GM18498 (cell line): ENCODE measurements around the gene SH3TC1.

Experiments
- ATAC-seq: cut with Tn5 transposase; IDR thresholded peaks from one replicate; pipeline ENCODE4 v1.9.1; 2021; ENCODE audit warnings: mild to moderate bottlenecking, moderate library complexity; ENCODE audit not compliant: unreplicated experiment

The SH3TC1 gene

DNA sequence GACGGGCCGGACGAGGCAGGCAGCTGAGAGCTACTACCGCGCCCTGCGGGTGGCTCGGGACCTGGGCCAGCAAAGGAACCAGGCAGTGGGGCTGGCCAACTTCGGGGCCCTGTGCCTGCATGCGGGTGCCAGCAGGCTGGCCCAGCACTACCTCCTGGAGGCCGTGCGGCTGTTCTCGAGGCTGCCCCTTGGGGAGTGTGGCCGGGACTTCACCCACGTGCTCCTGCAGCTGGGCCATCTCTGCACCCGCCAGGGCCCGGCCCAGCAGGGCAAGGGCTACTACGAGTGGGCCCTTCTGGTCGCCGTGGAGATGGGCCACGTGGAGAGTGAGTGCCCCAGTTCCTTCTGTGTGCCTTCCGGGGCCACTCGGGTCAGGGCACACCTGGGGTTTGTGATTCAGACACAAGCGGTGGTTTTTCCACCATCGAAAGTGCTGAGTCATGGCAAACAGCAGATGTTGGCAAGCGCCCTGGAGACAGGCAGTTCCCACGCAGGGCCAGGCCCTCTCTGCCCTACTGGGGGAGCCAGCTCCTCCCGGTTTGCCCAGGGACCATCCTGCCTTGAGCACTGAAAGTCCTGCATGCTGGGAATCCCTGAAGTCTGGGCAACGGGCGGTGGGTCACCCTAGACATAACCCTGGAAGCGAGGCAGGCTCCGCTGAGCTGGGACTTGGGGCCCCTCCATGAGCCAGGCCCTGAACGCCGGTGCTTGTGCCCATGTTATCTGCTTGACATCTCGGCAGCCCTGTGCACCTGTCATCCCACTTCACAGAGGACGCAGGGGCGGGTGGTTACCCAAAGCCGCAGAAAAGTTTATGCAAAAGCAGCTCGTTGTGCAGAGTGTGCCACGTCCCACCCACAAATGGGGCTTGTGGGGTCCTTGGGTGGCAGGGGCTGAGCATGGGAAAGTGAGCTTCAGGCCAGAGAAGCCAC is 29.5 kb downstream of the SH3TC1 start:
- peak; percentile 77 for ATAC-seq

DNA sequence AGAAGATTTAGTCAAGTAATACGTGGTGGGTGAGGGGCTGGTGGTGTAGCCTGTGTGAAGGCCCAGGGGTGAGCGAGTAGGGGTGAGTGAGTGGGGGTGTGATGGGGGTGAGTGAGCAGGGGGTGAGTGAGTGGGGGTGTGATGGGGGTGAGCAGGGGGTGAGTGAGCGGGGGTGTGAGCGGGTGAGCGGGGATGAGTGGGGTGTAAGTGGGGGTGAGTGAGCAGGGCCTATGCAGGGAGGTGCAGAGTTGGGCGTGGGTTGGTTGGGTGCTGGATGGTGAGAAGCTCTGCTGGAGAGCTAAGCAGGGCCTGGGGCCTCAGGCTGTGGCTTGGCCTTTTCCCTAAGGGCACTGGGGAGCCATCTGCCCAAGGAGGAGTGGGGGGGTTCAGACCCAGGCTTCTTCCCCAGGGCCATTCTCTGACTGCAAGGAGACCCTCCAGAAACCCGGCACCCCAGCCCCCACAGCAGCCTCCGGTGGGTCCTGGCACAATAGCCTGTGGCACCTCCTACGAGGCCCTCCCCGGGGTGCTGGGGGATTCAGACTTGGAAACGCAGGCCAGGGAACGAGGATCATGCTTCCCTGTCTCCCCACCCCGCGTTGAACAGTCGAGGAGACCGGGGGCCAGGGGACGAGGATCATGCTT is 30.4 kb downstream of the SH3TC1 start:
- ATAC-seq: no peak

DNA sequence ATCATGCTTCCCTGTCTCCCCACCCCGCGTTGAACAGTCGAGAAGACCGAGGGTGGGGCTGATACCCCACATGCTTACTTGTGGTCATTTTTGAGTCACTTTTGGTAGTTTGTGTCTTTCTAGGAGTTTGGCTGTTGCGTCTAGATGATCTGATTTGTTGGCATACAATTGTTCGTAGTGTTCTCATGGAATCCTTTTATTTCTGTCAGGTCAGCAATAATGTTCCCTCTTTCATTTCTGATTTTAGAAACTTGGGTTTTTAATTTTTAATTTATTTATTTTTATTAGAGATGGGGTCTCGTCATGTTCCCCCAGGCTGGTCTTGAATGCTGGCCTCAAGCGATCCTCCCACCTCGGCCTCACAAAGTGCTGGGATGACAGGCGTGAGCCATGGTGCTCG is 30.9 kb downstream of the SH3TC1 start:
- ATAC-seq: no peak

DNA sequence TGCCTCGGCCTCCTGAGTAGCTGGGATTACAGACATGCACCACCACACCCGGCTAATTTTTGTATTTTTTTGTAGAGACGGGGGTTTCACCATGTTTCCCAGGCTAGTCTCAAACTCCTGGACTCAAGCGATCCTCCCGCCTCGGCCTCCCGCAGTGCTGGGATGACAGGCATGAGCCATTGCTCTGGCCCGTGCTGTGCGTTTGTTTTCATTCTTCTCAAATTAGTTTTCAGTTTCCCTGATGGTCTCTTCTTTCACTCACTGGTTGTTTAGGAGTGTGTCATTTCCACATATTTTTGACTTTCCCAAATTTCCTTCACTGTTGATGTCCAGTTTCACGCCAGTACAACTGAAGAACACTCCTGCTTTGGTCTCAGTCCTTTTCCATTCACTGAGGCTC is 31.8 kb downstream of the SH3TC1 start:
- ATAC-seq: no peak

DNA sequence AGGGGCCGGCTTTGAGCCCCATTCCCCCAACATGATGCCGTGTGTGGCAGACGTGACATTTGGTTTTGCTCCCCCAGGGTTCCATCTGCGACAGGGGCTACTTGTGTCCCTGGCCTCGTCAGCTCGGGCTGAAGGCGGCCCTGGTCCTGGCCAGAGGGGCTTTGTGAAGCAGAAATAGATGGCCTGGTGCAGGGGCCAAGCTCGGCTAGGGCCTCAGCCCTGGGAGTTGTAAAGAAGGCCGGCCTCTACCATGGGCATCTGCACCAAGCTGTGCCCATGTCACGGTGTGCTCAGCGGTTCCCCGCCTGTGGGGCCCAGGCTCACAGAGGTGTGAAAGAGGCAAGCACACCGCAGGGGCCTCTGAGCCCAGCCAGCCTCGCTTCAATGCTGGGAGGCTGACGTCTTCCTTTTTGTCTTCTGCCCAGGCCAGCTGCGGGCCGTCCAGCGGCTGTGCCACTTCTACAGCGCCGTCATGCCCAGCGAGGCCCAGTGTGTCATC is 32.5 kb downstream of the SH3TC1 start:
- no peak for ATAC-seq

DNA sequence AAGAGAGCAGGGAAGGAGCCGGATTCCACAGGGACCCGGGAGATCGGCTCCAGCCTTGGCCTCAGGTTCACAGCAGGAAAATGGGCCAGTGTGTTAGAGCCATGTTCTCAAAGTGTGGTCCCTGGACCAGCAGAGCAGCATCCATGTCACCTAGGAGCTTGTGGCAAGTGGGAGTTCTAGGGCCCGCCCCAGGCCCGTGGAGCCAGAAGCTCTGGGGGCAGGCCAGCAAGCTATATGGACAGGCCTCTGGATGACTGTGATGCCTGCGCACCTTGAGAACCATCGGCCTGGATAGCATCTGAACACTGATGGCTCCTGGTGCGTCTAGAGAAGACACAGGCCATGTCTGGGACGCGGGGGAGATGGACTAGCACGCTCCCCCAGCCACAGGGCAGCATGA is 33.7 kb downstream of the SH3TC1 start:
- ATAC-seq: no peak

DNA sequence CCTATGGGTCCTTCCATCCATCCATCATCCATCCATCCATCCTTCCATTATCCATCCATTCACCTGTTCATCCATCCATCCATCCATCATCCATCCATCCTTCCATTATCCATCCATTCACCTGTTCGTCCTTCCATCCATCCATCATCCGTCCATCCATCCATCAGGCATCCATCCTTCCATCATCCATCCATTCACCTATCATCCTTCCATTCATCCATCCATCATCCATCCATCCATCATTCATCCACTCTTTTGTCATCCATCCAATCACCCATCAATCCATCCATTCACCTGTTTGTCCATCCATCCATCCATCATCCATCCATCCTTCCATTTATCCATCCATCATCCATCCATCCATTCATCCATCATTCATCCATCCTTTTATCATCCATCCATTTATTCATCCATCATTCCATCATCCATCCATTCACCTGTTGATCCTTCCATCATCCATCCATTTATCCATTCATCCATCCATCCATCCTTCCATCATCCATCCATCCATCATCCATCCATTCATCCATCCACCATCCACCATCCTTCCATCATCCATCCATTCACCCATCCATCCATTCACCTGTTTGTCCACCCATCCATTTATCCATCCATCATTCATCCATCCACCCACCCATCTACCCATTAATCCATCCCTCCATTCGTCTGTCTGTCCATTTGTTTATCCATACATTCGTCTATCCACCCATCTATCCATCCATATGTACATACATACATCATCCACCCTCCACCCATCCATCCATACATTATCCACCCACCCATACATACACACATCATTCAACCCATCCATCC is 34.8 kb downstream of the SH3TC1 start:
- no peak for ATAC-seq

DNA sequence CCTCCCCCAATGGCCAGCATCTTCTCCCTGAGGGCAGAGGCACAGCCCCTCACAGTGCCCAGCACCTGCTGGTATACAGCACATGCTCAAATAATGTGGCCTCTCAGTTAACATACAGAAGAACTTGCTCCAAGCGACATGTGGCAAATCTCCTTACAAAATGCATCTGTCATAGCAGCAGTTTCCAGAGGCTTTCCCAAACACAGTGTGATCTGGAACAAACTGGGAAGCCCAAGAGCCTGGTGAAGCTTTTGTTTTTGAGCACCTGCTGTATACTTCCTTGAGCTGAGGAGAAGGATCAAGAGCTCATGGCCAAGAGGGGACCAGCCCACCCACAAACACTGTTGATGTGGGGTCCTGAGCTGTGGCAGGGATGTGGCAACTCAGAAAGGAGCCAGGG is 35.6 kb downstream of the SH3TC1 start:
- ATAC-seq: no peak

DNA sequence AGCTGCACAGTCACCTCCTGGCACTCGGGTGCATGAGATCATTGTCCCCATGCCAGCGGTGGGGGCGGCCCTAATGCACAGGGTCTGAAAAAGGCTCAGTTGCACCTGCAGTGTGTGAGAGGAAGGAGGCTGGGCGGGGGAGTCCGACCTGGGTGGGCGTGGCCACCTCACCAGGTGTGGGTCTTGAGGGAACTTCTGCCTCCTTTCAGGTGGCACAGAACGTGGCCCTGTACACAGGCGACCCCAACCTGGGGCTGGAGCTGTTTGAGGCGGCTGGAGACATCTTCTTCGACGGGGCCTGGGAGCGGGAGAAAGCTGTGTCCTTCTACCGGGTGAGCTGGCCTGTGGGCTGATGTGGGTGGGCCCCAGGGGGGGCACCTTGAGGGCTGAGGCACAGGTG is 36.1 kb downstream of the SH3TC1 start:
- ATAC-seq: no peak

DNA sequence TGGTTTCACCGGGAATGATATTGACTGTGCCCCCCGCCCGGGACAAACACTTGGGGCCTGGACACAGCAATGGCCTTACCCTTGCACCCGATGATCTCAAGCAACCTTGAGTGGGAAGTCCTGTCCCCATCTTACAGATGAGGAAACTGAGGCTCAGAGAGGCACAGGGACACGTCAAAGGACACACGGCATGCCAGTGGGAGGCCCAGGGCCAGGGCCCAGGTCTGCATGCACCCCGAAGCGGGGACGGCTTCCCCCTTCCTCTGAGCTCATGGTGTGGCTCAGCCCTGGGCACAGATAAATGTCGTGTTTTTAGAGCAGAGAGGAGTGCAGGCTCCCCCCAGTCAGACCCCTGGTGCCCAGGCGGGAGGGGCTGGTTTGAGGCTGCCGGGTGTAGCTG is 36.6 kb downstream of the SH3TC1 start:
- no peak for ATAC-seq

DNA sequence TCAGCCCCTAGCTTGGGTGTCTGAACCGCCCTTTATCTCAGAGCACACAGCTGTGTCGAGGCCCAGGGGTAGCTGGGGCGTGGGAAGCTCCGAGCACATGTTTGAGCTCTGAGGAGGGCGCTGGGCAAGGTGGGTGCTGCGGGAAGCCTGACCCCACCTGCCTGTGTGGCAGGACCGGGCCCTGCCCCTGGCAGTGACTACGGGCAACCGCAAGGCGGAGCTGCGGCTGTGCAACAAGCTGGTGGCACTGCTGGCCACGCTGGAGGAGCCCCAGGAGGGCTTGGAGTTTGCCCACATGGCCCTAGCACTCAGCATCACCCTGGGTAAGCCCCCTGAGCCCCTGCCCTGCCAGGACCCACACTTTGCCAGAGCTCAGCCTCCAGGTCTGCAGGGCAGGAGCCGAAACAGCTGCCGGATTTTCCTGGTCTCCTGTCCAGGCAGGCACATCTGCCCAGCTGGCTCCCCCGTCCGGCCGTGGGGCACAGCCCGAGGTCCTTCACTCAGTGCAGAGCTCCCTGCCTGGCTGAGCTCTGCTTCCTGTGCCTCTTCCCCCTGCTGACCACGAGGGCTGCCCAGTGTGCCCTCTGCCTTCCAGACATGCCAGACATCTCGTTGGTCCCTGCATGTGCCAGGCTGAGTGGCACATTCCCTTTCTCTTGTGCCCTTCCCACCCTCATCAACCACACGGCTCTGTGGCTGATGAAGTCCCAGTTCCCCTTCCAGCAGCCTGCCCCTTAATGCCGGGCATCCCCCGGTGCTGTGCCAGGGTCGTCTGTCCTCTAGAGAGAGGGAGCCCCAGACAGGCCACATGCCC is 37.2 kb downstream of the SH3TC1 start:
- ATAC-seq: no peak

DNA sequence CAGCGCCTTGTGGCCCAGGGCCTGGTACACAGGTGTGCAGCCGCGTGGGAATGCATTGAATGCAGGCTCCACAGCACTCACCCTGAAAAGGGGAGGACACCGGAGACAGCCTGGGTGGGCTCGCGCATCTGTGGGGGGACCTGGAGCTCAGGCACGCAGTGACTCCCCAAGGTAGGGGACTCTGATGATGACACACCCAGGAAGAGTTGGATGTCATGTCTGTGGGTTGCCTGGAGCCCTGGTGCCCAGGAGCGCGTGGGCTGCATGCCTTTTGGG is 37.8 kb downstream of the SH3TC1 start:
- ATAC-seq: no peak

DNA sequence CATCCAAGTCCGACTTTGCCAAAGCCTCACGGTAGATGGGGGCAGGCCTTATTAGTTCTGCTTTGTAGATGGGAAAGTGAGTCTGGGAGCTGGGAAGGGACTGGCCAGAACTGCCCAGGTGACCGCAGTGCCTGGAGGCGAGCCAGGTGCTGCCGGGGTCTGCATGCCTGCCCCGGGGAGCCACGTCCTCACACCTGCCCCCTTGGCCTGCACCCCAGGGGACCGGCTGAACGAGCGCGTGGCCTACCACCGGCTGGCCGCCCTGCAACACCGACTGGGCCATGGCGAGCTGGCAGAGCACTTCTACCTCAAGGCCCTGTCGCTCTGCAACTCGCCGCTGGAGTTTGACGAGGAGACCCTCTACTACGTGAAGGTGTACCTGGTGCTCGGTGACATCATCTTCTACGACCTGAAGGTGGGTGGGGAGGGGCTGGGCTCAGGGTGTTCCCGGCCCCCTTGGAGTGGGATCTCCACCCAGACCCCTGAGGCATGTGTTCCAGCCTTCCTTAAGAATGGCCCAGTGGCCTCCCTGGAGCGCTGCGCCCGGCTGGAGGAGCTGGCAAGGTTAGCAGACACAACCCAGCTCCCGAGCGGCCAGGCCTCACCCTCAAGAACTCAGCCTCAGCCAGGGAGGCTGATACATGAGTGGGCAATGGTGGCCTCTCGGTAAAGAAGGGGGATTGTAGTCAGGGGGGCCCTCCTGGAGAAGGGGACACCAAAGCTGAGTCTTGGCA is 38.3 kb downstream of the SH3TC1 start:
- no peak for ATAC-seq

DNA sequence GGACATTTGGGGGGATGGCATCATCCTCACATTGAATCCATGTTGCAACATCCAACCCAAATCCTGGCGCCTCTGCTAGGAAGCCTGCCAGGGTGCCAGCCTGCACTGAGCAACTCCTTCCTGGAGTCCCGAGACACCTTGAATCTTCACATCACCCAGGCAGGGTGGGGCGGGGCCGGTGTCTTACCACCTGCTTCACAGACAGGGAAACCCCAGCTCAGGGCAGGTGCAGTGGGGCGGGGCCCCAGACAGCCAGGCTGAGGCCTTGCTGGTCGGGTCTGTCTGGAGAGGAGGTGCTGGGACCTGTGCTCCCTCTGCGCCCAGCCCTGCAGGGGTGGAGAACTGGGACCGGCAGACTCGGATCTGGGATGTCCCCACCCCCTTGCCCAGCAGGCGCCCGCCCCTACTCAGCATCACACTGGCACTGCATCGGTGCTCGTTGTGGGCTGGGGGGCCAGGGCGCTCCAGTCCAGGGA is 39.0 kb downstream of the SH3TC1 start:
- ATAC-seq: no peak

DNA sequence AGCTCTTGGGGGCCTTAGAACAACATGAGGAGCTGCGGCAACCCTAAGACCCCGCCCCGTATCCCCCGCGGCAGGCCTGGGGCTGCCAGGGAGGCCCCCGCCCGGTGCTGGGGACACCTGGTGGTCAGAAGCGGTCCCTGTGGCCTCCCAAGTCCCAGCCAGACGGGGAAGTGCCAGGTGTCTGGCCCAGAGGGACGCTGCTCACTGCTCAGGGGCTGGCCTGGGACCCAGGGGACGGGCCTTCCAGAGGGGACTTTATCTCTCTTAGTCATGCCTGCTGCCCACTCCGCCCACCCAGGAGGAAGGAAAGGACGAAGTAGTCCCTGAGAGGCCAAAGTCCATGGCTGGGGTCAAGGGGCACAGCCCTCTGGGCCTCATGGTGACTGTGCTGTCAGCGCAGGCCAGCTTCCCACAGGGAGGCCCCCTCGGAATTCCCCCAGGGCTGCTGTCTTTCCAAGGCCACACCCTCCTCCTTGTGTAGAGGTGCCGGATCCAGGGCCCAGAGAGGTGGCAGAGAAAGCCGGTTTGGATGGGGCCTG is 39.5 kb downstream of the SH3TC1 start:
- ATAC-seq: no peak

DNA sequence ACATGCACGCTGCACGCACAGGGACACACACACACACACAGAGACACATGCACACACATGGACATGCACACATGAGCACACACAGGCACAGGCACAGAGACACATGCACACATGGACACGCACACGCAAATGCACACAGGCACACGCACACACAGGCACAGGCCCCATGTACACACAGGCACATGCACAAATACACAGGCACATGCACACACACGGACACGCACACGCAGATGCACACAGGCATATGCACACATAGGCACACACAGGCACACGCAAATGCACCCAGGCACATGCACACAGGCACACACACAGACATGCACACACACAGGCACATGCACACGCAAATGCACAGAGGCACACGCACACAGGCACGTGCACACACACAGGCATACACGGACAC is 40.1 kb downstream of the SH3TC1 start:
- ATAC-seq: no peak

DNA sequence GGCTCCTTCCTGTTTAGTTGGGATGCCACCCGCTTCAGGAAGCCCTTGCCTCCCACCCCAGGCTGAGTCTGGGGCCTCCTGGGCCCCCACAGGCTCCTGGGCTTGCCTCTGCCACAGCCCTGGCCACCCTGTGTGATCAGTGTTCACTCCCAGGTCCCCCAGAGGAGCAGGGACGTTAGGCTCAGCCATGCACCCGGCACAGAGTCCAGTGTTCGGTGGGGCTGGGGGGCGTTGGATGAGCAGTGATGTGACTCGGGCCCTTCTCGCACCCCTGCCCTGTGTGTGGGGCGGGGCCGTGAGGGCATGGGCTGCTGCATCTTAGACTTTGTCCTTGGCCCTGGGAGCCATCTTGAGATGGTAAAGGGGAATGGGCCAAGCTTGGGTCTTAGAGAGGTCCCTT is 40.6 kb downstream of the SH3TC1 start:
- ATAC-seq: no peak

DNA sequence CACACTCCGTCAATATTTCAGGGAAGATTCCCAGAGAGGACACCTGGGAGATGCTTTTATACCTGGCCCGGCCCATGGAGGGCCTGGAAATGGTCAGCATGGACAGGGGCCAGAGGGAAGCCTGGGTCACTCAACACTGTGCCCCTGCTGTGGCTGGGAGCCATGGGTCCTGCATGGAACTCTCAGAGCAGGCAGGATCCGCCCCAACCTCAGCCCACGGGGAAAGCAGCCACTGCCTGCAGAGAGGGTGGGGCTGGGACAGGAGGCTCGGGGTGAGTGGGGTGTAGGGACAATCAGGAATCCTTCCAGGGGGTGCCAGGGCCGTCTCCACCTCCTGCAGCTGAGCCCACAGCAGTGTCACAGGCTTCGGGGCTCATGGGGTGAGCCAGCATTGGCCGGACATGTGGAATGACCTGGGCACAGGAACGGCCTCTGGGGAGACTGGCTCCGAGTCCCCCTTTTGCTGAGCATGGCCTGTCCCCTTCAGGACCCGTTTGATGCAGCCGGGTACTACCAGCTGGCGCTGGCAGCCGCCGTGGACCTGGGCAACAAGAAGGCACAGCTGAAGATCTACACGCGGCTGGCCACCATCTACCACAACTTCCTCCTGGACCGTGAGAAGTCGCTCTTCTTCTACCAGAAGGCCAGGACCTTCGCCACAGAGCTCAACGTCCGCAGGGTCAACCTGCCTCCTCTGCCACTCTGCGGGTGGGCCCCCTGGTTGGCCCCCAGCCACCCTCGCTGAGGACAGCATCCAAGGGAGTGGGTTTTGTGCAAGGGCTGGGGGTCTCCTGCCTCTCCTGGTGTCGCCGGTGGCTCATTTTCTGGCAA is 41.3 kb downstream of the SH3TC1 start:
- no peak for ATAC-seq
